HuH-7 (cell line): ENCODE results near the gene IL22RA2.
"Not testable (repeated sequence)": the region's sequence is repeated elsewhere in the genome, so short reads cannot be mapped to it uniquely, and the experiment has no call there.

Experiments
- DNase-seq: peaks from one replicate; pipeline ENCODE4 v3.0.0; 2011; ENCODE audit warnings: low spot score

Gene IL22RA2

GRCh38 chr6:137173501-137173900, at the start of gene IL22RA2:
TSS of gene IL22RA2 (minus strand) at chr6:137173644. CDS start at chr6:137161749, 11,895 bp downstream.
- no peak for DNase-seq

- DNase-seq = no peak
These were observed 48.9 kb upstream of the IL22RA2 start for GRCh38 chr6:137222381-137222780.

GRCh38 chr6:137219664-137220252, 46.3 kb upstream of the IL22RA2 start:
- no peak for DNase-seq

- peak; percentile 91 for DNase-seq
These were observed 45.6 kb upstream of the IL22RA2 start, which contains the start of gene IFNGR1 for GRCh38 chr6:137218917-137219663. TSS of gene IFNGR1 (minus strand) at chr6:137219385. CDS start at chr6:137219327, 58 bp downstream.

GRCh38 chr6:137218473-137218916, 45.1 kb upstream of the IL22RA2 start:
- DNase-seq = peak; percentile 32

GRCh38 chr6:137217801-137218472, 44.5 kb upstream of the IL22RA2 start:
- DNase-seq = no peak

- no peak for DNase-seq
These were observed 43.6 kb upstream of the IL22RA2 start for GRCh38 chr6:137216875-137217553.

- DNase-seq = no peak
These were observed 42.7 kb upstream of the IL22RA2 start for GRCh38 chr6:137216106-137216505.

- DNase-seq = not testable (repeated sequence)
These were observed 42.2 kb upstream of the IL22RA2 start for GRCh38 chr6:137215630-137216029.

- no peak for DNase-seq
These were observed 41.5 kb upstream of the IL22RA2 start for GRCh38 chr6:137214931-137215330.

- no peak for DNase-seq
These were observed 40.4 kb upstream of the IL22RA2 start for GRCh38 chr6:137213813-137214212.

- DNase-seq = no peak
These were observed 39.9 kb upstream of the IL22RA2 start for GRCh38 chr6:137213331-137213740.

- no peak for DNase-seq
These were observed 38.5 kb upstream of the IL22RA2 start for GRCh38 chr6:137211910-137212309.

- no peak for DNase-seq
These were observed 37.5 kb upstream of the IL22RA2 start for GRCh38 chr6:137210903-137211302.

GRCh38 chr6:137208279-137208678, 34.8 kb upstream of the IL22RA2 start:
- no peak for DNase-seq

- DNase-seq = not testable (repeated sequence)
These were observed 34.0 kb upstream of the IL22RA2 start for GRCh38 chr6:137207457-137207856.

- no peak for DNase-seq
These were observed 33.1 kb upstream of the IL22RA2 start for GRCh38 chr6:137206577-137206976.

GRCh38 chr6:137203256-137203655, 29.8 kb upstream of the IL22RA2 start:
- no peak for DNase-seq

GRCh38 chr6:137202078-137202477, 28.6 kb upstream of the IL22RA2 start:
- no peak for DNase-seq

- DNase-seq = no peak
These were observed 27.6 kb upstream of the IL22RA2 start for GRCh38 chr6:137201006-137201405.

GRCh38 chr6:137200288-137200687, 26.8 kb upstream of the IL22RA2 start:
- no peak for DNase-seq
